DMS53 treated with DMSO at 0.1 percent for 48 hours (cell line): ENCODE data around the gene ACAN.

Experiments used
- DNase-seq: peaks from one replicate; lab custom pipeline; 2025; ENCODE audit not compliant: unreplicated experiment; lab: John Stamatoyannopoulos, UW

Gene ACAN

DNA sequence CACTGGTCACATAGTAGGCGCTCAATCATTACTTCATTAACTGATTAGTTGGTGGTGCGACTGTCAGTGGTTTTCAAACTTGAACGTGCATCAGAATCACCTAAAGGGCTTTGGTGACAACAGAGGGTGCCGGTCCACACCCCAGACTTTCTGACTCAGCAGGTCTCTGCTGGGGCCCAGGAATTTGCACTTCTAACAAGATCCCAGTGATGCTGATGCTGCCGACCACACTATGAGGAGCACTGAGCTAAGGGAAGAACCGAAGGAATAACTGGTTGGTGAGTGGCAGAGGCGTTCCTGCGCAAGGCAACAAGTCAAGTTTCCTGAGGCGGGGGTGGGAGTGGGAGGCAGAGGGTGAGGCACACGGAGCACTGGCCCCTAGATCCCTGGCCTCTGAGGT is 73.3 kb downstream of the ACAN start:
- no peak for DNase-seq

DNA sequence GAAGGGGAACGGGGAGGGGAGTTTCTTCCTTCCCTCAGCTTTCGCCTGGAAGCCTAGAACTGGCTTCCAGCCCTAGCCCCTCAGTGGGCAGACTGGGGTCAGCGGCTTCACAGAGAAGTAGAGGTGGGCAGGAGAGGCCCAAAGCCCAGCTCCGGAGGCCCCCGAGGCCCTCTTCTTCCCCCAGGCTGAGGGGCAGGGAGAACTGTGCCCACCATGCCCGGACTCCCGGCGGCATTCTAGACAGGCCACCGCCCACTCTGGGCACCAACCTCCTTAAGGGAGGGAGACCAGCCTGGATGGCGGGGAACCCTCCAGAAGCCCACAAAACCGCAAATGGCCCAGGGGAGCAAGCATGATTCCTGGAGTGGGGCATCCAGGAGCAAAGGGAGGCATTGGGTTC is 74.2 kb downstream of the ACAN start:
- DNase-seq: no peak

DNA sequence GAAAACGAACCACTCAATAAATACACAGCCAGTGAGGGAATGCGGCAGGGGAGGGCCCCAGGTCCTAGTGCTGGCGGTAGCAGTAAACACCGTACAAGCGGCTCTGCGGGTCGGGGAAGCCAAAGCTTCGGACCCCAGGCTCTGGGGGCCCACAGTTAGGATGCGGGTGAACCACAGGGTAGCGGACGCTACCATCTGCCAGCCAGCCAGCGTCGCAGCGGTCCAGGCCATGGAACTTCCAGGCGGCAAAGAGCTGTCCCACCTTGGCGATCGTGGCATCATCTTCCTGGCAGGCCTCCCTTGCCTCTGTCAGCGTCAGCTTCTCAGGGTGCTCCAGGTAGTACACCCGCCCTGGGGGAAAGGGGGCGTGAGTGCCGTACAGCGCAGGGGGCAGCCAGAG is 74.7 kb downstream of the ACAN start:
- no peak for DNase-seq

DNA sequence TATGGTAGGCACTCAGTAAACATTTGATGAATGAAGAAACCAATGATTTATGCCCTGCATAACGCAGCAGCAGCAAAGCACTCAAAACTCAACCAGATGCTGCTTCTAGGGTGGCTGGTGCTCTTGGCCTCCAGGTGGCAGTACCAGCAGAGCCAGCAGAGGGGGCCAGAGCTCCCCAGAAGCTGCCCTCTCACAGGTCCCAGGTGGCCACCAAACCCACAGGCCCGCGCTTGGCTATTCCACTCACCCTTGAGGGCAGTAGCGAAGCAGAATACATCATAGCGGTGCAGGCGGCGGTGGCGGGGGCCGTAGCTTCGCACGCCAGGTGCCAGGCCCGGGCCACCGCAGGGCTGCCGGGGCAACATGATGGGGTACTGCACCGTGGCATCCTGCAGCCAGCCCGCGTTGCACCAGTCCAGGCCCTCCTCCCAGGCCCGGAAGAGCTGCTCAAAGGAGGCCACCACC is 75.5 kb downstream of the ACAN start:
- peak; percentile 28 for DNase-seq

DNA sequence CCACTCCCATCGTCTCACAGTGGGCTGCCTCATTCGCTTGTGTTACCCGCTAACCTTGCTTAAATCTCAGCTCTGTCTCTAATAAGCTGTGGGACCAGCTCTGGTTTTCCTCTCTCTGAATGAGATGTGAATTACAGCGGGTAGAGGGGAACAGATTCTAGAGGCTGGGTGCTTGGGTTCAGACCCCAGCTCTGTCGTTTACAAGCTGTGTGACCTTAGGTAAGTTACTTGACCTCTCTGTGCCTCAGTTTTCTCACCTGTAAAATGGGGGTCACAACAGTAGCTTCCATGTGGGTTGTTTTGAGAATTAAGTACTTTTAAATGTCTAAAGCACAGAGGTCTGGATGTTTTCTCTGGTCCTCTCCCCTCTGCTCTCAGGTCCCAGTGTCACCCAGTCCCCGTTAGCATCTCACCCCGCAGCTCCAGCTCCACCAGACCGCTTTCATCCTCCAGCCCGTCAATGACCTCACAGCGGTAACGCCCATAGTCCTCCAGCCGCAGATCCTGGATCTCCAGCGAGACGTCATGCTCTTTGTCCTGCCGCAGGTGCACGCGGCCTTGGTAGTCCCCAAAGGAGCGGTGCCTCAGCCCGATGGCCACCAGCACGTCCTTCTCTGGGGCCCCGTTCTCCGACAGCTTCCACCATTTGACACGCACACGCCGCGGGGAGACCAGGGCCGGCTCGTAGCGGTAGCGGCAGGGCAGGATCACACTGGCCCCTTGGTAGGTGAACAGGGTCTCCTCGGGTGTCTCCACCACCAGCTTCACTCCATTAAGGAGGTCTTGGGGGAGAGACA is 77.9 kb downstream of the ACAN start:
- DNase-seq: no peak

DNA sequence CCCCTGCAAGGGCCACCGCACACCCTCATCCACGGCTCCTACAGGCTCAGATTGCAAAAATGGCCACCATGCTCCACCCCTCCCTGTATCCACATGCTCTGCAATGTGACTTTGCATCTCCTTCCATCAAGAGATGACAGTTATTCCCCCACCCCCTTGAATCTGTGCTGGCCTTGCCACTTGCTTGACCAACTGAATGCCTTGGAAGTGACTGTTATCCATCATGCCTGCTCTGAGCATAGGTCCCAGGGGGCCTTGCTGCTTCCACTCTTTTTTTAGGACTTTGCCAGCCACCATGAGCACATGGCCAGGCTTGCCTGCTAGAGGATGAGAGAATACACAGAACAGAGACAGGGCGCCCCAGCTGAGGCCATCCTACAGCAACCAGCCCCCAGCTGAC is 78.5 kb downstream of the ACAN start:
- no peak for DNase-seq

DNA sequence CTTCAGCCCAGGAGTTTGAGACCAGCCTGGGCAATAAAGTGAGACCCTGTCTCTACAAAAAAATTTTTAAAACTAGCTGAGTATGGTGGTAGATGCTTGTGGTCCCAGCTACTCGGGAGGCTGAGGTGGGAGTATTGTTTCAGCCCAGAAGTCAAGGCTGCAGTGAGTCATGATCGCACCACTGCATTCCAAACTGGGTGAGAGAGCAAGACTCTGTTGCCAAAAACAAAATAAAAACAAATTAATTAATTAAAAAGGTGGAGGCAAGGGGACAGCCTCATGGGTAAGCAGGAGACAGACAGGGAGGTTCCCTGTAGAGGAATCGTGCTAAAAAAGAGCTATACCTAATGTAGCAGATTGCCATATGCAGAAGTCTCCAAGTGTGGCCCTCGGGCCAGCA is 79.5 kb downstream of the ACAN start:
- no peak for DNase-seq

DNA sequence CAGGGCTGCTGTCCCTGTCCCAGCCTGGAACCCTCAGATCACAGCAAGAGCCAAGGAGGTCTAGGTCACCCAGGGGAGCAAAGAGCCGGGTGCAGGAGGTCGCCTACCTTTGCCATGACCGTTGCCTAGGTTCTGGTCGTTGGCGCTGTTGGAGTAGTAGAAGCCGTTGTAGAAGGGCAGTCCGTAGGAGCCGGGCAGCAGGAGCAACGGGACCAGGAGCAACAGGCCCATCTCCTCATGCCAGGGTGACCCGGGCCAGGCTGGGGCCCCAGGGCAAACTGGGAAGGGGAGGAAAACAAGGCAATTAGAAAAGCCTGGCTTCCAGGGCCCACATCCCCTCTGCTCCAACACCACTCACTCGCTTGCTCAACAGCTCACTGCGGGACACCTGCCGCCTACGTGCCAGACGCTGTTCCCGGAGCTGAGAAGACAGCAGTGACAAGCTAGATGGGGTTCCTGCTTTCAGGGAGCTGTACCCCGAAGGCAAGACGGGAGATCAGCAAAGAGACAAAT is 83.9 kb downstream of the ACAN start:
- DNase-seq: no peak

DNA sequence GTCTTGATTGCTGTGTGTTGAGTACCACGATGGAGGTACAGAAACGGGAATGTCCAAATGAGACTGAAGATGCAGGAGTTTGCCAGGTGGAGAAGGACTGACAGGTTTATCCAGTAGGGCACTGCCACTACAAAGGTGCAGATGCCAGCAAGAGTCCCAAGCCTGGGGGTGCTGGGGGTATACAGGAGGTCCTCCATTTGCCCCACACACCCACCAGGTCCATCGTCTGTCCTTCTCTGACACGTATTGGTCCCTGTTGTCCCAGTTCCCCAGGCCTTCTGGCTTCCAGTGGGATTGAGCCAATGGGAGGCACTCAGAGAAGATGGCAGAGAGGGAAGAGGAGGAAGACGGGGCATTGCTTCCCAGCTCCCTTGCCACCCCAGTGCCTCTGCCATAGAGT is 85.5 kb downstream of the ACAN start:
- no peak for DNase-seq

DNA sequence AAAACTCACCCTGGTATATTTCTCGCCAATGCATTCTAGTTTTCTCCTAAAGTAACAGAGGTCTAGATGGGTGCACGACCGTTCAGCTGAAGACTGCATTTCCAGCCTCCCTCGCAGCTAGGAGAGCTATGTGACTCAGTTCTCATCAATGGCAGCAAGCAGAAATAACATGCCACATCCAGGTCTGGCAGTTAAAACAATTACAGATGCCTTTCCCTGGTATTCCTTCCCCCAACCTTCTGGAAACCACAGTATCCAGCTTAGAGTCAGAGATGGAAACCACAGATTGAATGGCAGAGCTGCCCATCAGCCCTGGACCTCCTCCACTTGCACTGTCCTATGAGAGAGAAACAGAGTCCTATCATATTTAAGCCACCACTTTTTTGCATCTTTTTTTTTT is 87.3 kb downstream of the ACAN start:
- DNase-seq: no peak

DNA sequence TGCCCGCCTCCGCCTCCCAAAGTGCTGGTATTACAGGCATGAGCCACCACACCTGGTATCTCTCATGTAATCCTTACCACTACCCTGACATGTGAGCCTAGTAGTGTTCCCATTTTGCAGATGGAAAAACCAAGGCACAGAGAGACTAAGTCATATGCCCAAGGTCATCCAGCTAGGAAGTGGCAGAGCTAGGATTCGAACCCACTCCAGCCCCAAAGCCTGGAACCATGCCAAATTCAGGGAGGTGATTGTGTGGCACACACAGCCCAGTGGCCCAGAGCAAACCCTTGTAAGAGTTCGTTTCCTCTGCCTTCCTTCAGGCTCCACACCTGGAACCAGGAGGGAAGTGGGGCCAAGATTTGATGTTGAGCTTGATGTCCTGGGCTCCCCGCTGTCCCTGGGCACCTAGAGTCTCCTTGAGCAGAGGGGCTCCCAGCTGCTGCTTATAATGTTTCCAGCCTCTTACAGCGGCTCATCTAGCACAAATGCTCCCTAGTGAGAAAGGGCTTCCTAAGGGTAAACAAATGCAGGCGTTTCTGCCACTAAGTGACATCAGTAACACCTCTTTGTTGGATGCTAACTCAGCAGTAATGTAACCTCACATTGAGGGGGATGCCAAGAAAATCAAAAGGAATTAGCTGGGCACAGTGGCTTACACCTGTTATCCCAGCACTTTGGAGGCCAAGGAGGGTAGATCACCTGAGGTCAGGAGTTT is 88.5 kb downstream of the ACAN start:
- DNase-seq: no peak

DNA sequence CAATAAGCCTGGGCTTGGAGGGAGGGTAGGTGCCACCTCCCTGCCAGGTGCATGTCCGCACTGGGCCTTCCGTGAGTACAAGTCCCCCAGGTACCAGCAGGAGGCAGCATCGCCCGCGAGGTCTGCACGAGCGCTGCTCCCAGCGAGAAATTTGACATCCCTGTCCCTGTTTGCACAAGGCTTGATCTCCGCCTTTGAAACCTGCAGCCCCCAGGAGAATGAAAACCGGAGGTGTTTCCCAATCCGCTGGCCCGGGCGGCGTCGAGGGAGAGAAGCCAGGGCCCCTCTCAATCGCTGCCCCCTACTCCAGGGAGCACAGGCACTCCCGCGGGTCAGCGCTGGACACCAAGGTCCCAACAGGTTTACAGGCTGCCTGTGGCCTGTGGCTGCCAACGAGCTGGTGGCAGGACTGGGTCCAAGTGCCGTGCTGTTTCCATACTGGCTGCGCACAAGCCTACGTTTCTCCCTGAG is 91.1 kb downstream of the ACAN start:
- no peak for DNase-seq

DNA sequence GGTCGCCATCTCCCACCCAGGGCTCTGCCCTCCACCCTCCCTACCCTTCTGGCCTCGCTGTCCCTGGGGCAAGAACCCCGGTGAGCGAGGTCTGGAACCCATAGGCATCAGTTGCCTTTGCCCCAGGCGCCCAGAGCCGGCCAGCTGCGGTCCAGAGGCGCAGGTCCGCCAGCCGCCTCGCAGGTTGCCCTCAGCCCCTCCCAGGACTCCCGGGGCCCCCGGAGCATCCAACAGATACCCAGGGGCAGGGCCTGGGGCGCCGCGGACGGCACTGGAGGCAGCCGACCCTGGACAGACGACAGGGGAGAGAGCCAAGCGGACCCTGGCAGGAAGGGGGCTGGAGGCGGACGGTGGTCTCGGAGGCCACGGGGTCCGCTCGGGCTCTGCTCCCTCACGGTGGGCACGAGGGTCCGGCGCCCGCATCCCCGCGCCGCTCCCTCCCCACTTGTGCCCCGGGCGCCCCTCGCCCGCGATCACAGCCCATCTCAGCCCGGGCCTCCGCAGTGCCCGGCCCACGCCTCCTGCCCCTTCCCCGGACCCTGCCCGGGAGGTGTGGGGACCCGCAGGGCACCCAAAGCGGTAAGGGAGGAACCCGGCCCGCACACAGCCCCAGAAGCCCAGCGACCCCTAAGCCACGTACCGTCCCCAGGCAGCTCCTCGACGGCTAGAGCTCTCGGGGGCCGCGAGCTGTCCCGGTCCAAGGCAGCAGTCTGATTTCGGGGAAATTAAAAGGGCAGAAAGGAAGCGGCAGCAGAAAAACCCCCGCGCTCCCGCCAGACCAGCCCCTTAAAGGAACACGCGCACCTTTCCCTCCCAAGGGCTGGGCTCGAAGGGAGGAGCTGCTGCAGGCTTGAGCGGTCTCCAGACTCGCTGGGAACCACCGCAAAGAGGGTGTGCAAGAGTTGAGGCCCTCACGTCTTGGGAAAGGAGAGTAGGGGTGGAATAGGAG is 91.9 kb downstream of the ACAN start, which contains the start of gene HAPLN3:
HAPLN3 (minus strand) TSS at position 726 of the 949 bp plus-strand sequence. CDS start 8,246 bp downstream, outside the sequence.
- DNase-seq: no peak

DNA sequence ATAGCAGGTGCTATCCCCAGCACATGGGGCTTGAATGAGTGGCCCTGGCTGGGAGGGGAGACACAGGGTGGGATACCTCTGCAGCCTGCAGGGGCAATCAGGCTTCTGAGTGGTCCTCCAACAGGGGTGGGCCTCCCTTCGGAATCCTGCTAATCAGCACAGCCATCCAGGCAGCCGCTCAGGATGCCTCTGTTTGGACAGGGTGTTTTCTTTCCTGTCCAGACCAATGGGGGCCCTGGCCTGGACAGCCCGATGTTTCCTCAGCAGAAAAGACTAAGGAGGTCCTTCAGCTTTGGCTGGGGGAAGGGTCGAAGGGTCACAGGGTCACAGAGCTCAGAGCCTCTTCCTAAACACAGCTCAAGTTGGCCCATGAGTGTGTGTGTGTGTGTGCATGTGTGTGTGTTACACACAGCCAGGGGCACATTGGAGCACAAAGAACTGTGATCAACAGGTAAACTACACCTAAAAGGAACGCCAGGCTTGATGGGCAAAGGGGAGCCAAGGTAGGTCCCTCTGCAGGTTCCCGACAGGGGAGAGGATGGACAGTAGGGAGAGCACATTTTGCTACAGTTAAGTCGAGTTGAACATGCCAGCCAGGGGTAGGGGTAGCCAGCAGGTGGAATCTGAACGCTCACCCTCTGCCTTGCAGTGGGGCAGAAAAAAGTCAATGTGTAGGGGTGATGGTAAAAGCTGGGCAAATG is 93.2 kb downstream of the ACAN start:
- DNase-seq: no peak

DNA sequence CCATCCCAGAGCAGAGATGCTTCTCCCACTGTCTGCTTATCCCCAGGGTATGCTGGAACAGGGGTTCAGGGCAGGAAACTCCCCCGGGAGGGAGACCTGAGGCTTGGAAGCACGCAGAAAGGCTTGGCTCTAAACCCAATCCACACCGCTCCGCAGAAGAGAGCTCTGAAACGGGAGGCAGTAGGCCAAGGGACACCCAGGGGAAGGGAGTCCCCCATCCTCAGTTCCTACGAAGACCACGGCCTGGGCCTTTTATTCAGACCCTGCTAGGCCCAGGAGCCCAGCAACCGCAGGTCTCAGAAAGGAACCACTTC is 93.9 kb downstream of the ACAN start:
- DNase-seq: no peak

DNA sequence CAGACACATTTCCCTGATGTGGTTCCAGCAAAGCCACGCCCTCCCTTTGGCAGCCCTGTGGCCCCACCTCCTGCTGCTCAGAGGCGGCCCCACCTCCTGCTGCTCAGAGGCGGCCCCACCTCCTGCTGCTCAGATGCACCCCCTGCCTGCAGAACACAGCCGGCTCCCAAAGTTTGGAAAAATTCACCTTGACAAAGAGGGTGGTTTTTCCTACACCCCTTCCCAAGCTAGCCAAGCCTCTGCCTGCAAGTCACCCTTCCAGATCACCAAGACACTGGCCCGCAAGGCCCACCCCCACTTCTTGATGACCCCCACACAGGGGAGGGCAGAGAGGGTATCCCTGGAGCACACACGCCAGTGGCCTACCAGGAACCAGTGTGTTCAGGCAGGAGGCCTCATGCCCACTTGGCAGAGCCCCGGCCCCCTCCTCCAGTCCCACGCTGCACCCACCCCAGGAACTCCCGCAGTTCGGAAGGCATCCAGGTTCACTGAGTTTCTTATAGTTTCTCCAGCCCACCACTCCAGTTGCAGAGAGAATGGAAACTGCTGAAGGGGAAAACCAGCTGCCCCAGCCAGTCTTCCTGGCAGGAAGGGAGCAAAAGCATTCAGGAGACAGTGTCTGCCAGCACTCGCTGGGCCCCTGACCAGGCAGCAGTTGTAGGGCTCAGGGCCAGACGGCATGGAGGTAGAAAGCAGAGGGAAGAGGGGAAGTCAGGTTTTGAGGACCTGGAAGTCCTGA is 94.4 kb downstream of the ACAN start:
- no peak for DNase-seq

DNA sequence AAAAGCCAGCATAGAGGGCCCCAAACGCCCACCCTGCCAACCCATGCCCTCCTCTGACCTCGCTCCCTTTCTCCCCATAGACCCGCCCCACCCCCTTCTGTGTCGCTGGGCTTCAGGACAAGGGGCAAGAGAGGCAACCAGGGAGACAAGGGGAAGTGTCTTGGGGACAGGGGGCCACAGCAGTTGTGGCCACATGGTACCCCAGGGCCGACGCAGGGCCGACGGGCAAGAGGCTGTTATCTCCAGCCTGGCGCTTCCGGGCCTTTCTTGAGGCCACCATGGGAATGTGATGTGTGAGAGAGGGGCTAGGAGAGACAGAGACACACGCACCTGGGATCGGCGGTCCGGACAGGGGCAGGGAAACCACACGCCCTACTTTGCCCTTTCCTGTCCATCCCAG is 95.5 kb downstream of the ACAN start:
- no peak for DNase-seq

DNA sequence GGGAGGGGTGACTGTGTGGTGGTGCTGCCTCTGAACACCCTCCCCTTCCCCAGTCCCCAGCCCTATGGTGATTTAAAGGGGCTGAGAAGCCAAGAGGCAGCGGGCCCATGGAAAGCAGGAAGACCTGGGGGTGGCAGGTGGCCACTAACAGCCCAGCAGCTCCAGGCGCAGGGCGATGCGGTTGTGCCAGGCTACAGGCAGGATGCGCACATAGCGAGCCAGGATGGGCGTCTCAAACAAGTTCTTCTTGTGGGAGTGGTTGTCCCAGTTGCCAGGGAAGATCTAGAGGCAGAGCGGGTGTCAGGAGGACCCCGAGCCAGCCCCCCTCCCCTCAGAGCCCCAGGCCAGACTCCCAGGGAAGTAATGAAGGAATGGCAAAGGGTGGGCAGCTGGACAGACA is 96.0 kb downstream of the ACAN start:
- no peak for DNase-seq

DNA sequence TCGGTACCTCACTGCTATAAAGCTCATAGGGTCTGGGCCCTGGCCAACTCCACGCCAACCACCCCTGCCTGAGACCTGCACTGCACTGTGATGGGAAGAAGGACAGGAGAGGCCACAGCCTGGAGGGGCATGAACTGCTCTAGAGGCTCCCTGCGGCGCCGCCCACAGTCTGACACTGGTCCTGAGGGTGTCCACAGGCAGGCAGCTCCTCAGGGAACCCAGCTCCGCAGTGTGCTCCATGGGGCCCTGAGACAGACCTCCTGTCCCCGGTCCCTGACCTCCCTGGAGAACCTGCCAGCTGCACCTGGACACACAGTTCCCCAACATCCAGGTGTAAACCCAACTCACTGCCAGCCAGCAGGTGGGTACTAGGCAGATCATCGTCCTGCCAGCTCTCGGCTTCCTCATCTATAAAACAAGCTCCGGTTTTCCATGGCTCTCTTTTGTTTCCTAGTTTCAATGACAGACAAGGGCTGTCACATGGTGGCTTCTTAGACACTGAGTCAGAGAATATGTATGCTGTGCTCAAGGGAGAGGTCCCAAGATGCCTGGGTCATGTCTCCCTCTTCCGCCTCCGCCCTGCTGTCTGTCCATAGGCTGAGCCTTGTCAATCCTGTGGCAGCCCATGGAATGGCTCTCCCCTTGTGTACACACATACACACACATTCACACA is 97.2 kb downstream of the ACAN start:
- DNase-seq: no peak
